Measurements from ENCODE around the gene MC2R. TPM values are rescaled to one million over a fixed set of nuclear protein-coding genes. Genes with fewer than 3 reads are reported as not detected.

The MC2R gene
- total and polyA plus RNA-seq, 9 donors = 0.05 TPM; not detected in 7

- Histone ChIP-seq H3K4me3 (no peak overlapping the region), H3K36me3 (no peaks in the 10 kb centered on the region), H3K4me1 (ENCODE audit: insufficient read depth) (no peaks in the 10 kb centered on the region), H3K9me3 (no peaks in the 10 kb centered on the region), H3K27me3 (no peaks in the 10 kb centered on the region), H3K27ac (no peak overlapping the region)
- no peak for DNase-seq
- TF ChIP-seq EP300 (IDR thresholded peaks at IDR 0.05) (no peak), POLR2A (IDR thresholded peaks at IDR 0.05) (no peak), CTCF (IDR thresholded peaks at IDR 0.05) (no peak)
- 63 to 75% (median 64%) methylated on average over 1 of the region's 1 CpG for WGBS, 3 donors
- intact Hi-C loops (cut with DNase I) = no loop called here
These were observed 35.4 kb downstream of the MC2R start for GRCh38 chr18:13879937-13880336.

GRCh38 chr18:13879492-13879891, 35.8 kb downstream of the MC2R start:
- H3K27ac ChIP-seq = no peak overlapping the region
- no peaks in the 10 kb centered on the region for H3K9me3 ChIP-seq
- no peaks in the 10 kb centered on the region for H3K4me1 ChIP-seq (ENCODE audit: insufficient read depth)
- H3K4me3 ChIP-seq = no peak overlapping the region
- TF ChIP-seq EP300 (IDR thresholded peaks at IDR 0.05) = no peak
- no peak for TF ChIP-seq POLR2A (IDR thresholded peaks at IDR 0.05)
- TF ChIP-seq CTCF (IDR thresholded peaks at IDR 0.05) = no peak
- H3K27me3 ChIP-seq = no peaks in the 10 kb centered on the region
- no peak for DNase-seq
- H3K36me3 ChIP-seq = no peaks in the 10 kb centered on the region
- 82 to 91% (median 85%) methylated on average over 7 of the region's 7 CpGs for WGBS, 3 donors
- intact Hi-C loops (cut with DNase I) = no loop called here

- no peaks in the 10 kb centered on the region for H3K4me1 ChIP-seq (ENCODE audit: insufficient read depth)
- intact Hi-C loops (cut with DNase I) = no loop called here
- H3K27me3 ChIP-seq = no peaks in the 10 kb centered on the region
- no peaks in the 10 kb centered on the region for H3K9me3 ChIP-seq
- WGBS, 3 donors = 83 to 91% (median 84%) methylated on average over 2 of the region's 2 CpGs
- H3K36me3 ChIP-seq = no peaks in the 10 kb centered on the region
- TF ChIP-seq CTCF (IDR thresholded peaks at IDR 0.05) (no peak), EP300 (IDR thresholded peaks at IDR 0.05) (no peak), POLR2A (IDR thresholded peaks at IDR 0.05) (no peak)
- no peak for DNase-seq
- H3K27ac ChIP-seq = no peak overlapping the region
- H3K4me3 ChIP-seq = no peak overlapping the region
These were observed 36.5 kb downstream of the MC2R start for GRCh38 chr18:13878857-13879256.

GRCh38 chr18:13877157-13877556, 38.2 kb downstream of the MC2R start:
- 82 to 91% (median 83%) methylated on average over 4 of the region's 4 CpGs for WGBS, 3 donors
- TF ChIP-seq EP300 (IDR thresholded peaks at IDR 0.05) (no peak), CTCF (IDR thresholded peaks at IDR 0.05) (no peak), POLR2A (IDR thresholded peaks at IDR 0.05) (no peak)
- no peak for DNase-seq
- Histone ChIP-seq H3K9me3 (no peaks in the 10 kb centered on the region), H3K4me3 (no peak overlapping the region), H3K4me1 (ENCODE audit: insufficient read depth) (no peaks in the 10 kb centered on the region), H3K36me3 (no peaks in the 10 kb centered on the region), H3K27ac (no peak overlapping the region), H3K27me3 (no peaks in the 10 kb centered on the region)
- intact Hi-C loops (cut with DNase I) = no loop called here

- no peak for DNase-seq
- Histone ChIP-seq H3K27me3 (no peaks in the 10 kb centered on the region), H3K27ac (no peak overlapping the region), H3K36me3 (no peaks in the 10 kb centered on the region), H3K4me1 (ENCODE audit: insufficient read depth) (no peaks in the 10 kb centered on the region), H3K4me3 (no peak overlapping the region), H3K9me3 (no peaks in the 10 kb centered on the region)
- WGBS, 3 donors = 74 to 80% (median 78%) methylated on average over 4 of the region's 4 CpGs
- no peak for TF ChIP-seq CTCF (IDR thresholded peaks at IDR 0.05)
- TF ChIP-seq EP300 (IDR thresholded peaks at IDR 0.05) = no peak
- no peak for TF ChIP-seq POLR2A (IDR thresholded peaks at IDR 0.05)
- intact Hi-C loops (cut with DNase I) = no loop called here
These were observed 40.8 kb downstream of the MC2R start for GRCh38 chr18:13874558-13874957.

Data from ovary (tissue), 9 donors.